ENCODE measurements around the gene POMT2.

- TF ChIP-seq CTCF (IDR thresholded peaks at IDR 0.05): no peak
- TF ChIP-seq POLR2A (IDR thresholded peaks at IDR 0.05): no peak
These were observed 89.8 kb downstream of the POMT2 start for GRCh38 chr14:77230914-77231313.
